ENCODE results near the gene CRACDL.
A peak's percentile ranks its signal among the peaks of the same experiment; 100 is the strongest.

The CRACDL gene

GRCh38 chr2:98808546-98808945 lies 127.5 kb downstream of the CRACDL start:
- TF ChIP-seq REST (IDR thresholded peaks at IDR 0.05; ENCODE audit: low read depth) (no peak), TAF1 (IDR thresholded peaks at IDR 0.05; ENCODE audit: low read depth) (no peak), FOXM1 (IDR thresholded peaks at IDR 0.05; ENCODE audit: borderline replicate concordance, low read depth) (no peak), EP300 (IDR thresholded peaks at IDR 0.05; ENCODE audit: borderline replicate concordance) (no peak), EGR1 (IDR thresholded peaks at IDR 0.05) (no peak), NFIC (IDR thresholded peaks at IDR 0.05) (no peak)

- TF ChIP-seq EGR1 (IDR thresholded peaks at IDR 0.05) = no peak
These were observed 128.1 kb downstream of the CRACDL start for GRCh38 chr2:98807929-98808328.

GRCh38 chr2:98807221-98807620 lies 128.8 kb downstream of the CRACDL start:
- TF ChIP-seq RAD21 (IDR thresholded peaks at IDR 0.05; ENCODE audit: low read depth) = no peak

GRCh38 chr2:98806236-98806697 lies 129.8 kb downstream of the CRACDL start:
- TF ChIP-seq CEBPB (IDR thresholded peaks at IDR 0.05) = 0 out of 2 replicates have a peak, but pooled peaks have one; percentile 5
- TF ChIP-seq ZBTB7A (IDR thresholded peaks at IDR 0.05; ENCODE audit: low read depth) = no peak
- TF ChIP-seq NFIC (IDR thresholded peaks at IDR 0.05) = peak; percentile 91
- peak; percentile 66 for TF ChIP-seq EP300 (IDR thresholded peaks at IDR 0.05; ENCODE audit: borderline replicate concordance)
- no peak for TF ChIP-seq CREB1 (IDR thresholded peaks at IDR 0.05; ENCODE audit: low read depth)
- TF ChIP-seq TEAD4 (IDR thresholded peaks at IDR 0.05) = peak; percentile 70
- TF ChIP-seq USF1 (IDR thresholded peaks at IDR 0.05) = 0 out of 2 replicates have a peak, but pooled peaks have one; percentile 11
- TF ChIP-seq TCF12 (IDR thresholded peaks at IDR 0.05; ENCODE audit: low read depth) = peak; percentile 84

- TF ChIP-seq CEBPB (IDR thresholded peaks at IDR 0.05) (peak; percentile 81), ZBTB7A (IDR thresholded peaks at IDR 0.05; ENCODE audit: low read depth) (no peak)
These were observed 130.4 kb downstream of the CRACDL start for GRCh38 chr2:98805412-98806171.

- TF ChIP-seq CEBPB (IDR thresholded peaks at IDR 0.05) = no peak
- TF ChIP-seq YY1 (IDR thresholded peaks at IDR 0.05; ENCODE audit: low read depth) = no peak
- TF ChIP-seq NFIC (IDR thresholded peaks at IDR 0.05) = no peak
- no peak for TF ChIP-seq RAD21 (IDR thresholded peaks at IDR 0.05; ENCODE audit: low read depth)
These were observed 131.3 kb downstream of the CRACDL start for GRCh38 chr2:98804736-98805135.

- TF ChIP-seq TEAD4 (IDR thresholded peaks at IDR 0.05) = no peak
- no peak for TF ChIP-seq EP300 (IDR thresholded peaks at IDR 0.05; ENCODE audit: borderline replicate concordance)
- TF ChIP-seq USF1 (IDR thresholded peaks at IDR 0.05) = no peak
- no peak for TF ChIP-seq EGR1 (IDR thresholded peaks at IDR 0.05)
- TF ChIP-seq TCF12 (IDR thresholded peaks at IDR 0.05; ENCODE audit: low read depth) = no peak
- TF ChIP-seq TAF1 (IDR thresholded peaks at IDR 0.05; ENCODE audit: low read depth) = no peak
- TF ChIP-seq MAX (IDR thresholded peaks at IDR 0.05) = no peak
- TF ChIP-seq CEBPB (IDR thresholded peaks at IDR 0.05) = no peak
- TF ChIP-seq NFIC (IDR thresholded peaks at IDR 0.05) = no peak
- TF ChIP-seq ZBTB7A (IDR thresholded peaks at IDR 0.05; ENCODE audit: low read depth) = no peak
- no peak for TF ChIP-seq FOXM1 (IDR thresholded peaks at IDR 0.05; ENCODE audit: borderline replicate concordance, low read depth)
These were observed 131.8 kb downstream of the CRACDL start for GRCh38 chr2:98804265-98804650.

GRCh38 chr2:98803405-98804264 lies 132.4 kb downstream of the CRACDL start:
- TF ChIP-seq REST (IDR thresholded peaks at IDR 0.05; ENCODE audit: low read depth) (no peak), TAF1 (IDR thresholded peaks at IDR 0.05; ENCODE audit: low read depth) (no peak), FOXM1 (IDR thresholded peaks at IDR 0.05; ENCODE audit: borderline replicate concordance, low read depth) (no peak), TCF12 (IDR thresholded peaks at IDR 0.05; ENCODE audit: low read depth) (no peak), TEAD4 (IDR thresholded peaks at IDR 0.05) (no peak), CEBPB (IDR thresholded peaks at IDR 0.05) (no peak), ZBTB7A (IDR thresholded peaks at IDR 0.05; ENCODE audit: low read depth) (no peak), EGR1 (IDR thresholded peaks at IDR 0.05) (no peak)
